SU-DHL-6 (cell line): ENCODE results near the gene TMEM130.

Experiments used
- H2AFZ ChIP-seq: fragments of 200-600 bp; sonication (generic); 2 replicates; pipeline ENCODE4 v1.6.1; 2014; ENCODE audit warnings: low read depth, mild to moderate bottlenecking, moderate library complexity, mixed read lengths, antibody characterized with exemption, low read length; ENCODE audit not compliant: severe bottlenecking
- H3F3A ChIP-seq: fragments of 200-600 bp; shearing (Covaris generic); 2 replicates; pipeline ENCODE4 v1.6.0; 2016; ENCODE audit warnings: antibody characterized with exemption, mild to moderate bottlenecking; ENCODE audit not compliant: insufficient read depth
- H3K27ac ChIP-seq: fragments of 200-600 bp; sonication (generic); 2 replicates; pipeline ENCODE4 v1.5.1; 2016; ENCODE audit warnings: low read depth, mild to moderate bottlenecking, low read length, moderate library complexity, mixed read lengths
- H3K27me3 ChIP-seq: fragments of 200-600 bp; sonication (generic), shearing (Covaris generic); 2 replicates; pipeline ENCODE4 v1.6.0; 2014; ENCODE audit warnings: mild to moderate bottlenecking, low read length
- H3K36me3 ChIP-seq: fragments of 200-600 bp; sonication (generic); 2 replicates; pipeline ENCODE4 v1.6.1; 2014; ENCODE audit warnings: mild to moderate bottlenecking, low read length, mixed read lengths
- H3K4me2 ChIP-seq: fragments of 300-600, 200-600 bp; shearing (Covaris generic), sonication (generic); 2 replicates; pipeline ENCODE4 v1.6.0; 2014; ENCODE audit warnings: low read length, low read depth, mild to moderate bottlenecking; ENCODE audit not compliant: poor library complexity, severe bottlenecking
- H3K4me3 ChIP-seq: fragments of 200-600 bp; sonication (generic); 2 replicates; pipeline ENCODE4 v1.5.1; 2014; ENCODE audit warnings: antibody characterized with exemption, low read length, mild to moderate bottlenecking, mixed read lengths; ENCODE audit not compliant: insufficient read depth, poor library complexity, severe bottlenecking
- H3K79me2 ChIP-seq: fragments of 200-600 bp; sonication (generic); 2 replicates; pipeline ENCODE4 v1.6.1; 2014; ENCODE audit warnings: mild to moderate bottlenecking, low read length, moderate library complexity; ENCODE audit not compliant: insufficient read depth
- H3K9ac ChIP-seq: fragments of 200-600 bp; sonication (generic); 2 replicates; pipeline ENCODE4 v1.7.0; 2014; ENCODE audit warnings: mild to moderate bottlenecking, low read length
- H3K9me2 ChIP-seq: fragments of 200-600 bp; sonication (generic); replicated peaks from 2 replicates; pipeline ENCODE4 v1.6.1; 2014; ENCODE audit warnings: low read length; ENCODE audit not compliant: insufficient read depth
- H3K9me3 ChIP-seq: fragments of 200-600 bp; sonication (generic); 2 replicates; pipeline ENCODE4 v1.6.1; 2014; ENCODE audit warnings: low read length, mixed read lengths; ENCODE audit not compliant: insufficient read depth
- H4K20me1 ChIP-seq: fragments of 200-600 bp; sonication (generic); 2 replicates; pipeline ENCODE4 v1.6.1; 2014; ENCODE audit warnings: low read depth, mild to moderate bottlenecking, antibody characterized with exemption, low read length, moderate library complexity, mixed read lengths
- EZH2phosphoT487 ChIP-seq: fragments of 200-600 bp; sonication (generic), shearing (Covaris generic); conservative IDR thresholded peaks from 2 replicates; pipeline ENCODE4 v1.6.1; 2018; ENCODE audit warnings: mild to moderate bottlenecking, antibody characterized with exemption, low read length, moderate library complexity, mixed read lengths
- TF ChIP-seq, protein P1 (sequence below): fragments of 200-600 bp; sonication (generic); IDR thresholded peaks from one replicate; pipeline ENCODE4 v1.5.1; 2017; ENCODE audit warnings: antibody characterized with exemption, mild to moderate bottlenecking, low read length, moderate library complexity; ENCODE audit not compliant: insufficient read depth, poor library complexity, severe bottlenecking

The TMEM130 gene, protein sequence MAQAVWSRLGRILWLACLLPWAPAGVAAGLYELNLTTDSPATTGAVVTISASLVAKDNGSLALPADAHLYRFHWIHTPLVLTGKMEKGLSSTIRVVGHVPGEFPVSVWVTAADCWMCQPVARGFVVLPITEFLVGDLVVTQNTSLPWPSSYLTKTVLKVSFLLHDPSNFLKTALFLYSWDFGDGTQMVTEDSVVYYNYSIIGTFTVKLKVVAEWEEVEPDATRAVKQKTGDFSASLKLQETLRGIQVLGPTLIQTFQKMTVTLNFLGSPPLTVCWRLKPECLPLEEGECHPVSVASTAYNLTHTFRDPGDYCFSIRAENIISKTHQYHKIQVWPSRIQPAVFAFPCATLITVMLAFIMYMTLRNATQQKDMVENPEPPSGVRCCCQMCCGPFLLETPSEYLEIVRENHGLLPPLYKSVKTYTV

DNA sequence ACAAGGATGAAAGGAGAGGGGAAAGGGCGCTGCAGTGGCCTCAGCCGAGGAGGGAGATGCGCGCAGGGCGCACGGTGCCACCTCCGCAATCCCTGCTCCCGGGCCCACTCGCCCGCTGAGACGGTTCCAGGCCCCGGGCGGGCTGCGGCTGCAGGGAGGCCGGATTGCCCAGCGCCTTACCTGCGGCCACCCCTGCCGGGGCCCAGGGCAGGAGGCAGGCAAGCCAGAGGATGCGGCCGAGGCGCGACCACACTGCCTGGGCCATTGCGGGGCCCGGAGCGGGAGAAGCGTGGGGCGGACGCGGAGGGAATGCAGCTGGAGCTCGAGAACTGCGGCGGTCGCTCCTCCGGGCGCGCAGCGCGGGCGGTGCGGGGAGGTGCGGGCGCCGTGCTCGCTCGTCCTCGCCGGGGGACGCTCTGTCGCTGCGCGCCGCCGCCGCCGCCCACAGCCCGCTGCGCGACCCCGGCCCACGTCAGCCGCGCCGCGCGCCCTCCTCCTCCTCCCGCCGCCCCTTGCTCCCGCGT, at the start of gene TMEM130:
Gene TMEM130, minus strand, starts transcription at position 418 of the 524 bp plus-strand sequence. Its CDS starts 153 bp downstream, at position 265.
- Histone ChIP-seq H3K79me2 (no peaks in the 10 kb centered on the region), H2AFZ (no peak within 1 kb of the TSS), H3K9ac (no peak within 1 kb of the TSS), H3K27ac (no peak within 1 kb of the TSS), H3K36me3 (no peaks in the 10 kb centered on the region), H3K4me2 (peak within 1 kb of the TSS; percentile 34), H3K4me3 (no peak within 1 kb of the TSS), H3K9me3 (no peaks in the 10 kb centered on the region), H4K20me1 (no peaks in the 10 kb centered on the region), H3K9me2 (no peaks in the 10 kb centered on the region), H3K27me3 (no peaks in the 10 kb centered on the region; the same call in 1 of the 2 replicates), H3F3A (0 out of 2 replicates have a peak, but pooled peaks cover 6% of the 10 kb centered on the region)
- no peak for TF ChIP-seq EZH2phosphoT487
- TF ChIP-seq, protein P1, sequence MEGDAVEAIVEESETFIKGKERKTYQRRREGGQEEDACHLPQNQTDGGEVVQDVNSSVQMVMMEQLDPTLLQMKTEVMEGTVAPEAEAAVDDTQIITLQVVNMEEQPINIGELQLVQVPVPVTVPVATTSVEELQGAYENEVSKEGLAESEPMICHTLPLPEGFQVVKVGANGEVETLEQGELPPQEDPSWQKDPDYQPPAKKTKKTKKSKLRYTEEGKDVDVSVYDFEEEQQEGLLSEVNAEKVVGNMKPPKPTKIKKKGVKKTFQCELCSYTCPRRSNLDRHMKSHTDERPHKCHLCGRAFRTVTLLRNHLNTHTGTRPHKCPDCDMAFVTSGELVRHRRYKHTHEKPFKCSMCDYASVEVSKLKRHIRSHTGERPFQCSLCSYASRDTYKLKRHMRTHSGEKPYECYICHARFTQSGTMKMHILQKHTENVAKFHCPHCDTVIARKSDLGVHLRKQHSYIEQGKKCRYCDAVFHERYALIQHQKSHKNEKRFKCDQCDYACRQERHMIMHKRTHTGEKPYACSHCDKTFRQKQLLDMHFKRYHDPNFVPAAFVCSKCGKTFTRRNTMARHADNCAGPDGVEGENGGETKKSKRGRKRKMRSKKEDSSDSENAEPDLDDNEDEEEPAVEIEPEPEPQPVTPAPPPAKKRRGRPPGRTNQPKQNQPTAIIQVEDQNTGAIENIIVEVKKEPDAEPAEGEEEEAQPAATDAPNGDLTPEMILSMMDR = no peak

DNA sequence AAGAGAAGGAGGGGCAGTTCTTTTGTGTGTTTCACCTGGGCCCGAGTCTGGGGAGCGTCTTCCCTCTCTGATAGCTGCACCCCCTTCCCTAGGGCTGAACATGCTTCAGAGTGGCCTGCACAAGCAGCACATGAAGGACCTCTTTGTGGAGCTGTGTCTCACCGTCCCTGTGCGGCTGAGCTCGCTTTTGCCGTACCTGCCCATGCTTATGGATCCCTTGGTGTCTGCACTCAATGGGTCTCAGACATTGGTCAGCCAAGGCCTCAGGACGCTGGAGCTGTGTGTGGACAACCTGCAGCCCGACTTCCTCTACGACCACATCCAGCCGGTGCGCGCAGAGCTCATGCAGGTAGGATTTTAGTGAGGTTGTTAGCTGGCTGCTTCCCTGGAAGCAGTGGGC, 47.5 kb upstream of the TMEM130 start:
- Histone ChIP-seq H3K4me2 (no peak overlapping the region), H3K4me3 (no peak overlapping the region), H3K9me3 (no peaks in the 10 kb centered on the region), H3K27ac (no peak overlapping the region), H3K27me3 (no peaks in the 10 kb centered on the region), H3K9ac (no peak overlapping the region), H3K79me2 (no peaks in the 10 kb centered on the region), H3K9me2 (no peaks in the 10 kb centered on the region), H2AFZ (no peak overlapping the region), H4K20me1 (no peaks in the 10 kb centered on the region; the same call in 1 of the 2 replicates), H3K36me3 (peaks cover 29% of the 10 kb centered on the region; the same call in 1 of the 2 replicates), H3F3A (no peaks in the 10 kb centered on the region)
- TF ChIP-seq, protein P1 = no peak
- no peak for TF ChIP-seq EZH2phosphoT487

DNA sequence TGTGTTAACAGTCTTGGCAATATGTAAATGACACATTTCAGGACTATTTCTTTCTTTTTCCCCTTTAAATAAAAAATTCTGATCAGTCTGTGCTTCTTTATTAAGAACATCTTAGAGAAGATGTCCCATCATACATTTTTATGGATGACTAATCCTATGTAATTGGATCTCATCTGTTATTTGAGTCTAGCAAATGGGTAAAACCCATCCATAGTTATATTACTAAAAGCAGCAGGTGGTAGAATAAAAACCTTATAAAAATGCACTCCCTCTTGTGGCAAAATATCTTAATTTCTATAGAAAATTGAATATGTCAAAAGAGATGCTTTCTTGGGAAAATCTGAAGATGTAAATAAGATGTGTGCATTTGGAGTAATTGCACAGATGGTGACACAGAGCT, 43.8 kb upstream of the TMEM130 start:
- peaks cover 49% of the 10 kb centered on the region; the same call in 1 of the 2 replicates for H3K36me3 ChIP-seq

More for the DNA sequence above, 43.8 kb upstream of the TMEM130 start:
- TF ChIP-seq, protein P1 = no peak
- TF ChIP-seq EZH2phosphoT487 = no peak
- Histone ChIP-seq H2AFZ (no peak overlapping the region), H3K79me2 (no peaks in the 10 kb centered on the region), H3K4me3 (no peak overlapping the region), H4K20me1 (no peaks in the 10 kb centered on the region), H3K9me3 (no peaks in the 10 kb centered on the region), H3K4me2 (no peak overlapping the region), H3K27ac (no peak overlapping the region), H3K27me3 (no peaks in the 10 kb centered on the region), H3F3A (no peaks in the 10 kb centered on the region), H3K9me2 (no peaks in the 10 kb centered on the region), H3K9ac (no peak overlapping the region)
